Measurements from ENCODE around the gene TMEM18.

The TMEM18 gene

GRCh38 chr2:633371-633770, 43.8 kb downstream of the TMEM18 start:
- POLR2A ChIA-PET = no interaction called here
- CTCF ChIA-PET = no interaction called here
- no peak for TF ChIP-seq CTCF (IDR thresholded peaks at IDR 0.05; ENCODE audit: insufficient read depth, low read length, missing control alignments)
- DNase-seq (ENCODE audit: low read depth, low spot score) = no peak
- no peak overlapping the region for H3K4me3 ChIP-seq (ENCODE audit: low read depth, low read length)

- no peak overlapping the region for H3K4me3 ChIP-seq (ENCODE audit: low read depth, low read length)
- ChIA-PET CTCF (no interaction called here), POLR2A (no interaction called here)
- no peak for DNase-seq (ENCODE audit: low read depth, low spot score)
- TF ChIP-seq CTCF (IDR thresholded peaks at IDR 0.05; ENCODE audit: insufficient read depth, low read length, missing control alignments) = no peak
Observed at GRCh38 chr2:632471-632870, 44.7 kb downstream of the TMEM18 start.

GRCh38 chr2:631741-632140, 45.5 kb downstream of the TMEM18 start:
- DNase-seq (ENCODE audit: low read depth, low spot score) = no peak
- ChIA-PET POLR2A (no interaction called here), CTCF (interaction anchor here (2.0 kb wide), 1 partner anchor 8 kb away, joined by 6 read pairs; no protein-coding TSS in a partner anchor)
- no peak for TF ChIP-seq CTCF (IDR thresholded peaks at IDR 0.05; ENCODE audit: insufficient read depth, low read length, missing control alignments)
- no peak overlapping the region for H3K4me3 ChIP-seq (ENCODE audit: low read depth, low read length)

GRCh38 chr2:630451-631320, 46.5 kb downstream of the TMEM18 start:
- no peak overlapping the region for H3K4me3 ChIP-seq (ENCODE audit: low read depth, low read length)
- POLR2A ChIA-PET = no interaction called here
- no peak for DNase-seq (ENCODE audit: low read depth, low spot score)
- no peak for TF ChIP-seq CTCF (IDR thresholded peaks at IDR 0.05; ENCODE audit: insufficient read depth, low read length, missing control alignments)
- CTCF ChIA-PET = interaction anchor here (2.0 kb wide), 1 partner anchor 9 kb away, joined by 6 read pairs; no protein-coding TSS in a partner anchor

- no peak overlapping the region for H3K4me3 ChIP-seq (ENCODE audit: low read depth, low read length)
- no peak for TF ChIP-seq CTCF (IDR thresholded peaks at IDR 0.05; ENCODE audit: insufficient read depth, low read length, missing control alignments)
- DNase-seq (ENCODE audit: low read depth, low spot score) = no peak
- ChIA-PET POLR2A (no interaction called here), CTCF (interaction anchor here (1.3 to 2.0 kb wide), 2 partner anchors 10 to 37 kb away, joined by 3 to 6 read pairs; no protein-coding TSS in a partner anchor)
Observed at GRCh38 chr2:629961-630360, 47.2 kb downstream of the TMEM18 start.

- no peak for TF ChIP-seq CTCF (IDR thresholded peaks at IDR 0.05; ENCODE audit: insufficient read depth, low read length, missing control alignments)
- no peak overlapping the region for H3K4me3 ChIP-seq (ENCODE audit: low read depth, low read length)
- DNase-seq (ENCODE audit: low read depth, low spot score) = no peak
- CTCF ChIA-PET = interaction anchor here (1.3 kb wide), 1 partner anchor 38 kb away, joined by 3 read pairs; no protein-coding TSS in a partner anchor
- POLR2A ChIA-PET = no interaction called here
Observed at GRCh38 chr2:628651-629050, 48.6 kb downstream of the TMEM18 start.

Data from AG04449 (cell line).